H9 (cell line): Measurements from ENCODE around the gene FCHSD2. TPM values are rescaled to one million over a fixed set of nuclear protein-coding genes. Genes with fewer than 3 reads are reported as not detected.

Experiments used
- DNase-seq: peaks from one replicate; pipeline ENCODE4 v3.0.0-alpha.2; 2017
- H2AFZ ChIP-seq: one replicate; pipeline ENCODE4 v1.6.1; 2013; ENCODE audit warnings: mild to moderate bottlenecking, low read length, control low read depth, moderate library complexity
- H2AK5ac ChIP-seq: 2 replicates; pipeline ENCODE4 v1.6.1; 2013; ENCODE audit warnings: low read length, control low read depth, mixed read lengths; ENCODE audit not compliant: insufficient read length
- H2BK120ac ChIP-seq: one replicate; pipeline ENCODE4 v1.6.1; 2013; ENCODE audit warnings: low read depth, mild to moderate bottlenecking, low read length, control low read depth, inconsistent platforms; ENCODE audit not compliant: poor library complexity, severe bottlenecking
- H2BK12ac ChIP-seq: 2 replicates; pipeline ENCODE4 v1.6.1; 2013; ENCODE audit warnings: low read length, control low read depth, mixed read lengths, low read depth; ENCODE audit not compliant: insufficient read length
- H2BK15ac ChIP-seq: 2 replicates; pipeline ENCODE4 v1.6.1; 2013; ENCODE audit warnings: low read depth, low read length, control low read depth
- H2BK20ac ChIP-seq: one replicate; pipeline ENCODE4 v1.6.1; 2013; ENCODE audit warnings: low read depth, mild to moderate bottlenecking, low read length, control low read depth, inconsistent platforms; ENCODE audit not compliant: poor library complexity, severe bottlenecking
- H2BK5ac ChIP-seq: 2 replicates; pipeline ENCODE4 v1.6.1; 2013; ENCODE audit warnings: low read length, control low read depth, mixed read lengths; ENCODE audit not compliant: insufficient read length
- H3K14ac ChIP-seq: 2 replicates; pipeline ENCODE4 v1.6.1; 2013; ENCODE audit warnings: low read length, control low read depth; ENCODE audit not compliant: insufficient read depth
- H3K18ac ChIP-seq: 2 replicates; pipeline ENCODE4 v1.6.1; 2013; ENCODE audit warnings: low read depth, mild to moderate bottlenecking, mixed read lengths, low read length, control low read depth; ENCODE audit not compliant: insufficient read length
- H3K23ac ChIP-seq: 2 replicates; pipeline ENCODE4 v1.6.1; 2013; ENCODE audit warnings: low read length, control low read depth, mixed read lengths, low read depth; ENCODE audit not compliant: insufficient read length
- H3K23me2 ChIP-seq: 2 replicates; pipeline ENCODE4 v1.6.1; 2013; ENCODE audit warnings: low read depth, mild to moderate bottlenecking, mixed read lengths, low read length, control low read depth; ENCODE audit not compliant: insufficient read length, poor library complexity, severe bottlenecking
- H3K27ac ChIP-seq: 2 replicates; pipeline ENCODE4 v1.5.1; 2013; ENCODE audit warnings: low read length, control low read depth, mixed read lengths, low read depth; ENCODE audit not compliant: insufficient read length
- H3K27me3 ChIP-seq: 2 replicates; pipeline ENCODE4 v1.6.1; 2013; ENCODE audit warnings: low read length, control low read depth, inconsistent platforms; ENCODE audit not compliant: insufficient read depth
- H3K4ac ChIP-seq: 2 replicates; pipeline ENCODE4 v1.6.1; 2013; ENCODE audit warnings: low read depth, mild to moderate bottlenecking, control low read depth, inconsistent platforms, low read length, moderate library complexity
- H3K4me1 ChIP-seq: 2 replicates; pipeline ENCODE4 v1.6.1; 2013; ENCODE audit warnings: low read length, control low read depth, inconsistent platforms; ENCODE audit not compliant: insufficient read depth
- H3K4me2 ChIP-seq: 2 replicates; pipeline ENCODE4 v1.6.1; 2013; ENCODE audit warnings: low read length, control low read depth, mixed read lengths; ENCODE audit not compliant: insufficient read length, insufficient read depth
- H3K56ac ChIP-seq: 2 replicates; pipeline ENCODE4 v1.6.1; 2013; ENCODE audit warnings: low read depth, mild to moderate bottlenecking, mixed read lengths, low read length, control low read depth; ENCODE audit not compliant: insufficient read length
- H3K79me1 ChIP-seq: 2 replicates; pipeline ENCODE4 v1.6.1; 2013; ENCODE audit warnings: low read depth, mild to moderate bottlenecking, moderate library complexity, low read length, control low read depth, inconsistent platforms; ENCODE audit not compliant: insufficient read depth, poor library complexity, severe bottlenecking
- H3K79me2 ChIP-seq: 2 replicates; pipeline ENCODE4 v1.6.1; 2013; ENCODE audit warnings: low read length, control low read depth, inconsistent platforms; ENCODE audit not compliant: insufficient read depth
- H3K9ac ChIP-seq: 2 replicates; pipeline ENCODE4 v1.6.1; 2013; ENCODE audit warnings: low read length, control low read depth, mixed read lengths; ENCODE audit not compliant: insufficient read length; ENCODE audit errors: extremely low read depth
- H3K9me3 ChIP-seq: one replicate; pipeline ENCODE4 v1.6.1; 2013; ENCODE audit warnings: low read depth, low read length, inconsistent platforms; ENCODE audit not compliant: control insufficient read depth
- H3T11ph ChIP-seq: one replicate; pipeline ENCODE4 v1.6.1; 2013; ENCODE audit warnings: mild to moderate bottlenecking, low read length, control low read depth, inconsistent platforms
- H4K20me1 ChIP-seq: one replicate; pipeline ENCODE4 v1.6.1; 2013; ENCODE audit not compliant: control insufficient read depth, insufficient read length, insufficient read depth
- H4K5ac ChIP-seq: 2 replicates; pipeline ENCODE4 v1.6.1; 2013; ENCODE audit warnings: low read depth, mild to moderate bottlenecking, mixed read lengths, low read length, control low read depth; ENCODE audit not compliant: insufficient read length
- H4K8ac ChIP-seq: replicated peaks from 2 replicates; pipeline ENCODE4 v1.6.1; 2013; ENCODE audit warnings: low read length, control low read depth, mixed read lengths, low read depth; ENCODE audit not compliant: insufficient read length
- H4K91ac ChIP-seq: 2 replicates; pipeline ENCODE4 v1.6.1; 2013; ENCODE audit warnings: low read depth, mild to moderate bottlenecking, moderate library complexity, mixed read lengths, low read length, control low read depth; ENCODE audit not compliant: insufficient read length
- H3K27ac Mint-ChIP-seq, 3 experiments: 2 replicates in 2 of 3; 3 replicates in 1 of 3; pipeline ENCODE4 v1.8.0; 2020 to 2021; ENCODE audit warnings: mixed read lengths in 3 of 3, mild to moderate bottlenecking in 1 of 3, moderate library complexity in 1 of 3
- H3K27me3 Mint-ChIP-seq: 2 replicates; pipeline ENCODE4 v1.8.0; 2021; ENCODE audit warnings: low read depth, mild to moderate bottlenecking, moderate library complexity, mixed read lengths
- H3K36me3 Mint-ChIP-seq, 3 experiments: 2 replicates in 2 of 3; 3 replicates in 1 of 3; pipeline ENCODE4 v1.8.0; 2020 to 2021; ENCODE audit warnings: low read depth in 3 of 3, mixed read lengths in 3 of 3; ENCODE audit not compliant: insufficient read depth in 1 of 3
- H3K4me1 Mint-ChIP-seq, 2 experiments: 2 replicates each; pipeline ENCODE4 v1.8.0; 2020; ENCODE audit warnings: mixed read lengths in 2 of 2
- H3K4me3 Mint-ChIP-seq, 2 experiments: 2 replicates in 1 of 2; 3 replicates in 1 of 2; pipeline ENCODE4 v1.8.0; 2020 to 2021; ENCODE audit warnings: mild to moderate bottlenecking in 2 of 2, mixed read lengths in 2 of 2, moderate library complexity in 1 of 2
- H3K9me3 Mint-ChIP-seq, 2 experiments: 2 replicates in 1 of 2; 3 replicates in 1 of 2; pipeline ENCODE4 v1.8.0; 2020; ENCODE audit warnings: mild to moderate bottlenecking in 2 of 2, mixed read lengths in 2 of 2, moderate library complexity in 1 of 2
- WGBS: extraction: QIAGEN DNeasy Blood & Tissue Kit; methylation state at CpG from one replicate; pipeline ENCODE4 v1.1.7; 2013; ENCODE audit warnings: missing lambda C conversion rate, low lambda C conversion rate, mixed read lengths; ENCODE audit not compliant: insufficient read length; ENCODE audit errors: extremely low coverage; 5-methylcytosine and 5-hydroxymethylcytosine counted together
- total RNA-seq: library from RNA; stranded (reverse); gene quantifications from 2 replicates; pipeline ENCODE4 v1.2.1, GENCODE V29; 2021
- TF ChIP-seq, protein P1 (sequence below): fragments of 200-600 bp; sonication (generic); conservative IDR thresholded peaks from 3 replicates; pipeline ENCODE4 v1.8.0; 2021; ENCODE audit warnings: antibody characterized with exemption, mild to moderate bottlenecking

The FCHSD2 gene
- total RNA-seq, 1 experiment from 2014 or later: 17.8 TPM

DNA sequence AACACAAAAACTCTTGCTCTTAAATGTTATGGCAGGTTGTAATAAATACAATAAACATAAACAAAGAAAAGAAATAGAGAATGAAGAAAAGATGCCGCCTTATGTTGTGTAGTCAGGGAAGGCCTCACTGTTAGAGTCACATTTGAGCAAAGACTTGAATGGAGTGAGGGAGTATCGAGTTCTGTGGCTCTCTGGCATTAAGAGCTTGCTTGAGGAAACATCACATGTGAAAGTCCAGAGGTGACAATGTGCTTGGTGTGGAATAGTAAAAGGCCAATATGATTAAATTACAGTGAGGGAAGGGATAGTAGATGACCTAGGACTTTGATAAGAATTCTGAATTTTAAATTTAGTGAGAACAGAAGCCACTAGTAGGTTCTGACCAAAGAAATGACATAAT, 188.5 kb downstream of the FCHSD2 start:
- Mint-ChIP-seq H3K27ac (no peak overlapping the region), H3K4me1 (peaks cover 15 to 16% of the 10 kb centered on the region in 2 experiments), H3K36me3 (peaks cover 0 to 4% (median 2%) of the 10 kb centered on the region in 3 experiments; a peak in 2 of 7 replicates), H3K4me3 (no peak overlapping the region), H3K9me3 (no peaks in the 10 kb centered on the region), H3K27me3 (no peaks in the 10 kb centered on the region)
- no peaks in the 10 kb centered on the region for H3K27me3 ChIP-seq
- no peaks in the 10 kb centered on the region for H3K23me2 ChIP-seq
- H3K4ac ChIP-seq: no peak overlapping the region
- no peak overlapping the region for H3K23ac ChIP-seq
- H3K9me3 ChIP-seq: no peaks in the 10 kb centered on the region
- H2BK5ac ChIP-seq: no peak overlapping the region
- DNase-seq: no peak
- no peak overlapping the region for H3K4me2 ChIP-seq
- H3K4me1 ChIP-seq: no peaks in the 10 kb centered on the region; the same call in 1 of the 2 replicates
- H3K56ac ChIP-seq: no peak overlapping the region
- H4K91ac ChIP-seq: no peak overlapping the region
- H3T11ph ChIP-seq: no peak overlapping the region
- H4K20me1 ChIP-seq: no peaks in the 10 kb centered on the region
- TF ChIP-seq, protein P1, sequence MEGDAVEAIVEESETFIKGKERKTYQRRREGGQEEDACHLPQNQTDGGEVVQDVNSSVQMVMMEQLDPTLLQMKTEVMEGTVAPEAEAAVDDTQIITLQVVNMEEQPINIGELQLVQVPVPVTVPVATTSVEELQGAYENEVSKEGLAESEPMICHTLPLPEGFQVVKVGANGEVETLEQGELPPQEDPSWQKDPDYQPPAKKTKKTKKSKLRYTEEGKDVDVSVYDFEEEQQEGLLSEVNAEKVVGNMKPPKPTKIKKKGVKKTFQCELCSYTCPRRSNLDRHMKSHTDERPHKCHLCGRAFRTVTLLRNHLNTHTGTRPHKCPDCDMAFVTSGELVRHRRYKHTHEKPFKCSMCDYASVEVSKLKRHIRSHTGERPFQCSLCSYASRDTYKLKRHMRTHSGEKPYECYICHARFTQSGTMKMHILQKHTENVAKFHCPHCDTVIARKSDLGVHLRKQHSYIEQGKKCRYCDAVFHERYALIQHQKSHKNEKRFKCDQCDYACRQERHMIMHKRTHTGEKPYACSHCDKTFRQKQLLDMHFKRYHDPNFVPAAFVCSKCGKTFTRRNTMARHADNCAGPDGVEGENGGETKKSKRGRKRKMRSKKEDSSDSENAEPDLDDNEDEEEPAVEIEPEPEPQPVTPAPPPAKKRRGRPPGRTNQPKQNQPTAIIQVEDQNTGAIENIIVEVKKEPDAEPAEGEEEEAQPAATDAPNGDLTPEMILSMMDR: no peak
- H3K9ac ChIP-seq: no peak overlapping the region
- no peaks in the 10 kb centered on the region for H3K79me2 ChIP-seq
- H2BK20ac ChIP-seq: no peak overlapping the region
- no peak overlapping the region for H2BK12ac ChIP-seq
- no peak overlapping the region for H3K18ac ChIP-seq
- no peak overlapping the region for H4K8ac ChIP-seq
- no peak overlapping the region for H2BK15ac ChIP-seq
- H2AFZ ChIP-seq: no peak overlapping the region
- WGBS: no CpG with 5 or more reads among the region's 2 CpGs
- no peak overlapping the region for H3K27ac ChIP-seq
- H4K5ac ChIP-seq: no peak overlapping the region
- H2AK5ac ChIP-seq: no peak overlapping the region
- H2BK120ac ChIP-seq: no peak overlapping the region
- H3K14ac ChIP-seq: no peak overlapping the region
- H3K79me1 ChIP-seq: no peaks in the 10 kb centered on the region
